Loucy (cell line): ENCODE measurements around the gene UGT2B15.
"Not testable (repeated sequence)": the region's sequence is repeated elsewhere in the genome, so short reads cannot be mapped to it uniquely, and the experiment has no call there.

Experiments
- CTCF ChIP-seq: fragments of 200-600 bp; sonication (generic); conservative IDR thresholded peaks from 2 replicates; pipeline ENCODE4 v1.5.1; 2014; ENCODE audit warnings: mild to moderate bottlenecking, antibody characterized with exemption, low read length
- EZH2phosphoT487 ChIP-seq: fragments of 200-600 bp; IDR thresholded peaks from 2 replicates; pipeline ENCODE4 v1.6.1; 2018; ENCODE audit warnings: antibody characterized with exemption, mild to moderate bottlenecking, moderate library complexity, borderline replicate concordance

GRCh38 chr4:68622731-68623130, 47.7 kb downstream of the UGT2B15 start:
- not testable (repeated sequence) for TF ChIP-seq CTCF, EZH2phosphoT487
